Activated naive CD4-positive, alpha-beta T cell (primary cell): ENCODE results near the gene CNOT11.
"Not testable (repeated sequence)": the region's sequence is repeated elsewhere in the genome, so short reads cannot be mapped to it uniquely, and the experiment has no call there.

Experiments used
- DNase-seq, 4 experiments: peaks; one replicate each; lab custom pipeline; 2025; lab: John Stamatoyannopoulos, UW

The CNOT11 gene

GRCh38 chr2:101310090-101310833, 57.6 kb downstream of the CNOT11 start:
- DNase-seq = no peak

DNA sequence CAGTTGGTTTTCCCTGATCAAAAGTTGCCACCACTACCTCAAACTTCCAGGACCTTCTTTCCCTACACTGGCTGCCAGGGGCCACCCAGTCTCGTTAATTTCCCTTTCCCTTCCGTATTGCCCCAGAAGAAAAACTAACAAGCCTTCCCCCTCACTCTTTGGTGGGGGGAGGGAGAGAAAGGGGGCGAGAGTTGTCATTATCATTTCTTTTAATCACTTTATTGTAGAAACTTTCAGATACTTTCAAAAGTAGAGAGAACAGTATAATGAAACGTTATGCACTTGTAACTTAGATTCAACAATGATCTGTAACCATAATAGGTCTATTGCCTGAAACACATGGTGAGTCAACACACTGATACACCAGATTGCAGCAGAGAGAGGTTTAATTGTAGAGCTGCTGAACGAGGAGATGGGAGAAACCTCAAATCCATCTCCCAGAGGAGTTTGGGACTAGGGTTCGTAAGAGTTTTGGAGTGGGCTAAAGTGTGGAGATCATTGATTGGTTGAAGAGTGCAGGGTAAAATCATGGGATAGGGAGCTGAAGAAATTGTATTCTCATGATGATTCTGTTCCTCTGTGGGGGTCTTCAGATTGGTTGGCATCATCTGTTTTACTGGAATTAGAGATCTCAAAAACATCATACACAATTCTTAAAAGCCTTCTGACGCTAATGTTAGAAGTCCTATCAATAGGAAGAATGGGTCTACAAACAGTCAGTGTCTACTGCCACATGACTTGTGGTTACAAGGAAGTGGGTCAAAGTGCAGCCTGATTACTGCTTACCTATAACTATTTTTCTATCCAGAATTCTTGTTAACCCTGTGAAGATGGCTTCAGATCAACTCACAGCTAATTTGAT, 58.4 kb downstream of the CNOT11 start:
- no peak for DNase-seq

DNA sequence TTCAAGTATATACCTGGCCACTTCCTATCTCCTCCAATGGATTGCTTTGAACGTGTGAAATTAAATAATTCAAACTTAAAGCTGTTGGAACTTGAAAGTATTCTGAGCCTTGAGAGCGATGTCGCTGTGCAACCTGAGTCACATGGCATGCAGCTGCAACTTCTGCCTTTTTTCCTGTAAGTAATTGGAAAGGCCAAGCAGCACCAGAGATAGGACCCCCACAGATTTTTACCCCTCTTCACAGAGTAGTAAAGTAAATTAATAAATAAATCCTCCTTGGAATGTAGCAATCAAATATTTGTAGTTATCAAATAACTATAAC, 59.0 kb downstream of the CNOT11 start:
- no peak for DNase-seq

DNA sequence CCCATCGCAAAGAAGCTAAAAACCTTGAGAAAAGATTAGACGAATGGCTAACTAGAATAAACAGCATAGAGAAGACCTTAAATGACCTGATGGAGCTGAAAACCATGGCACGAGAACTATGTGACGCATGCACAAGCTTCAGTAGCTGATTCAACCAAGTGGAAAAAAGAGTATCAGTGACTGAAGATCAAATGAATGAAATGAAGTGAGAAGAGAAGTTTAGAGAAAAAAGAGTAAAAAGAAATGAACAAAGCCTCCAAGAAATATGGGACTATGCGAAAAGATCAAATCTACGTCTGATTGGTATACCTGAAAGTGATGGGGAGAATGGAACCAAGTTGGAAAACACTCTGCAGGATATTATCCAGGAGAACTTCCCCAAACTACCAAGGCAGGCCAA, 63.9 kb downstream of the CNOT11 start:
- not testable (repeated sequence) for DNase-seq
